GM19025 (cell line): ENCODE measurements around the gene ZFAND2B.

ENCODE experiments used
- ATAC-seq: cut with Tn5 transposase; IDR thresholded peaks from one replicate; pipeline ENCODE4 v1.9.1; 2021; ENCODE audit warnings: mild to moderate bottlenecking, low read depth, moderate library complexity; ENCODE audit not compliant: unreplicated experiment

The ZFAND2B gene, protein sequence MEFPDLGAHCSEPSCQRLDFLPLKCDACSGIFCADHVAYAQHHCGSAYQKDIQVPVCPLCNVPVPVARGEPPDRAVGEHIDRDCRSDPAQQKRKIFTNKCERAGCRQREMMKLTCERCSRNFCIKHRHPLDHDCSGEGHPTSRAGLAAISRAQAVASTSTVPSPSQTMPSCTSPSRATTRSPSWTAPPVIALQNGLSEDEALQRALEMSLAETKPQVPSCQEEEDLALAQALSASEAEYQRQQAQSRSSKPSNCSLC

DNA sequence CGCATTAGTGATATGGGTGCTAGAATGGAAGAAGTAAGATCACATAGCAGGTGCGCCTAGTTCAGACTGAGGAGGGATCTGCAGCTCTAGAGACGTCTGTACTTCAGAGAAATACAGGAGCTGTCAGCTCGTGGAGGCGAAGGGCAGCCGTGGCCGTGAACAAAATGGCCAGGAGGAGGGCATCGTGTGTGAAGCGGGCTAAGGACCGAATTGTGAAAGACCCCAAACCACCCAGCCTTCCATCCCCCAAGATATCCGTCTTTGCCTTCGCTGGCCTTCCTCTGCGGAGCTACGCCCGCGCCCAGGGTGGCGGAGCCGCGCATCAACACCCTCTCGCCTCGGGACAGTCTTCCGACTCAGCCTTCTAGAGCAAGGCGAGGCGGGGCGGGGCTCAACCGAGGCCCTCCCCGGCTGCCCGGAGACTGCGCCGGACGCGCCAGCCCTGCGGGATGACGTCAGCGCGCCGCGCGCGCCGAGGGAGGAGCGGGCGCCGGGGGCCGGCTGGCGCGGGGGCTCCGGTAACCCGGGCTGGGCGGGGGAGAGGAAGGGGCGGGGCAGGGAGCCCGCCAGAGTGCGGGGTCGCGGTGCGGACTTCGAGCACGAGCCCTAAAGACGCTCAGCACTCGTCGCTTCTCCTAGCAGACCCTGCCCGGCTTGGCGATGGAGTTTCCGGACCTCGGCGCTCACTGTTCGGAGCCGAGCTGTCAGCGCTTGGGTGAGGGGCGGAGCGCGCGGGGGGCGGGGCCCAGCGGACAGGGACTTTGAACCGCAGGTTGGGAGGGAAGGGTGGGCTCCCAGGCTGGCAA is at the start of gene ZFAND2B:
Gene ZFAND2B, plus strand, starts transcription at position 455 of the 806 bp plus-strand sequence. Its CDS starts 206 bp downstream, at position 661.
- peak; percentile 94 for ATAC-seq

DNA sequence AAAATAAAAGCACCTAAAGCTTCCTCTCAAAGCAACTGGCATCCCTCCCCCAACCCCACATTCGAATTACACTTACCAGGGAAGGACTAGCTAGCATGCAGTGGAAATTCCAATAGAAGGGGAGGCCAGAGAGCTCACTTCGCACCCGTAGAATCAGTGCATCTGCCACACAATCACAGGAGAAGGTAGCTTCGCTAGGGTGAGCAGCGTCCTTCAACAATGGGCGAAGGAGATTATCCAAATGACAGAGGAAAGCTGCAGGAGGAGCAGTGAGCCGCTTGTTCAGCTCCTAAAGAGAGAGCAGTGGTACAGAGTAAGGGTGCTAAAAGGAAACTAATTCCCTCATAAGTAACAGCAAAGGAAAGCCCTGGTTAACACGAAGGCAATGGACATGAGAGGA is 49.2 kb upstream of the ZFAND2B start:
- ATAC-seq: no peak

DNA sequence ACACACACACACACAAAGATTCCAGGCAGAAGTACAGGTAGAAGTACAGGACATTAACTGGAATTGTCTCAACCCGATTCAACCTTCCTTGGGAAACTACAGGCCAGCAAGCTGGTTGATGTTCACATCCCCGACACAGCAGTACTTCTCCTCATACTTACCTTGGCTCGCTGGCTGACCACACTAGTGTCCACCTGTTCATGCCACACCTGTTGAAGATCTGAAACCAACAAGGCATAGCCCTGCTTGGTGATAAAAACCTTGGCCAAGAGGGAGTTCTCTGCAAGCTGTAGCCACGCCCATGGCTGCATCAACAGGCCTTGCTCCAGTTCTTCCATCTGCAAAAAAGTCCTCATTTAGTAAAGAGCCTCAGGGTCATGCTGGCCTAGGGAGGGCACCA is 48.6 kb upstream of the ZFAND2B start:
- no peak for ATAC-seq

DNA sequence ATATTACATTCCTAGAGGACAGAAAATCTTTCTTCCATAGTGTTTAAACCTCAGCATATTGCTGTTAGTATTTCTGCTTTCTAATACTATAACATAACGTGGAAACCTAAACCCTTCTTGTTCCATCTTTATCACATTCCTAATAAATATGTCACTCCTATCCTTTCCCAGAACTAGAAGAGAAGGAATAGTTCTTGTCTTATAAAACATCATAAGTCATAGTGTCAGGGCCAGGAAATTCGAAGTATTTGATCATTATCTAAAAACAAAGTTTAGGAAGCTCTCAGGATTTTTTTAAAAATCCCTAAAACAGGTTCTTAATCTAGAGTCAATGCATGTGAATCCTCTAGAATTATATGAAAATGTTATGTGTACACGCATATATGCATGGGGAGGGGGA is 48.0 kb upstream of the ZFAND2B start:
- no peak for ATAC-seq

DNA sequence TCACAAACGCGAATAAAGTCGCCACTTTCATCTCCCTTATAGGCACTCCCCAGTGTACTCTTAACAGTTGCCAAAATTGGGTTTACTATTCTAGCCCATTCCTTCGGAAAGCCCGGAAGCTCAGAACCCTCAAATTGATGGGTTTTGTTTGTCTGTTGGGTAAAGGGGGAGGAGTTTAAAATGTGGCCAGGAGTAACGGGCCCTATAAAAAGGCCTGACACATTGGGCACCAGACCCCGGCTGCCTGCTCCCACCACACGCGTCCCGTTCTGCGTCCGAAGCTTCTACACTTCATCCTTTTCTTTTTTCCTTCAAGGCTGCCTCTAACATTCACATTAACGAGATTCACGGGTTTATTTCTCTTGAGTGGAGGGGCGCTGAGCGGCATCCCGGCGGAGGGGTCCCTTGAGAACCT is 46.8 kb upstream of the ZFAND2B start:
- ATAC-seq: no peak

DNA sequence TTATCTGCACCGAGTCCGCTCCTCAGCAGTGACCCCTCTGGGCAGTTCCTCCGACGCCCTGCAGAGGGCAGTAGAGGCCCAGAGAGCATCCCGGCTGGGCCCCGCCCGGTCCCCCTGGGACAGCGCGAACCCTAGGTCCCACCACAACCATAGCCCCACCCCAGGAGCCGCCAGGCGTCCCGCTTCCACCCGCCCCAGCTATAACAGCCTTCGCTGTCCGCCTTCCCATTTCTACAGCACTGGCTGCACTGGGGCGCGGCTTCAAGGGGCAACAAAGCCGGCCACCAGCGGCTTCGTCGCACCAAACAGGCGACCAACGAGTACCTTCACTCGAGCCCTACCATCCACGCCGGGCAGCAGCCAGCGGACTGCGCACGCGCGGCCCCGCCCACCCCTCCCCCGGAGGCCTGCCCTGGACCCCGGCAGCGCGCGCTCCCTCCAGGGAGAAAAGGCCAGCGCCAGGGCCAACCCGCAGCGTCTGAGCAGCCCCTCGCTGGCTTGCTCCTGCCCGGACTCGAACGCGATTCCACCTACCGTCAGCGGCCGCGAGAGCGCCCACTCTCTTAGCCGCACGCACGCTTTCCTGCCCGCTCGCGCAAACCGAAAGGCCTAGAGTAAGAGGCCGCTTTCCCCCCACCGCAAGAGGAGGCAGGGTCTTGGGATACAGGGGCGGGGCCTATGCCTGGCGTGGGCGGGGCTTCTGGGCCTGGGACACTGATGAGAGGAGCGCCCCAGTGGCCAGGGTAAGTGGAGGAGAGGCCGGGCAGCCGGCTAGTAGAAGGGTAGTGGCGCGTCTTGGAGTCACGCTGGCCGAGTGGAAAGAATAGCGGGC is 46.2 kb upstream of the ZFAND2B start, which contains the start of gene NHEJ1:
Gene NHEJ1, minus strand, starts transcription at position 630 of the 832 bp plus-strand sequence. CDS start 2,453 bp downstream, outside the sequence.
- peak; percentile 86 for ATAC-seq

DNA sequence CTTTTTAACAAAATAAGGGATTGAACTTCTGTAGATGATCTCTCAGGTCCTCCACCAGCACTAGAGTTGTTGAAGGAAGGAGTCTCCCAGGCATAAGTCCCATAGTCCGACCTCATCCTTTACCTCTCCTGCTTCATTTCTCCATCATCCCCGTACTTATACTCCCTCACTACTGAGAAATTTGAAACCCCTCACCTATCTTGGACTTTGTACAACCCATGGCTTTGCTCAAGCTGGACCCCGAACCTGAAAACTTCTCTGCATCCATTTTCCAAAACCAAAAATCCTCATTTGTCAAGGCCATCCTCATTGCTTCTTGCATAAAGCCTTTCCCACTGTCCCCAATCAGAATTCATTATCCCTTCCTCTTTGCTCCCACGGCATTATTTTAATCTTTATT is 45.5 kb upstream of the ZFAND2B start:
- no peak for ATAC-seq

DNA sequence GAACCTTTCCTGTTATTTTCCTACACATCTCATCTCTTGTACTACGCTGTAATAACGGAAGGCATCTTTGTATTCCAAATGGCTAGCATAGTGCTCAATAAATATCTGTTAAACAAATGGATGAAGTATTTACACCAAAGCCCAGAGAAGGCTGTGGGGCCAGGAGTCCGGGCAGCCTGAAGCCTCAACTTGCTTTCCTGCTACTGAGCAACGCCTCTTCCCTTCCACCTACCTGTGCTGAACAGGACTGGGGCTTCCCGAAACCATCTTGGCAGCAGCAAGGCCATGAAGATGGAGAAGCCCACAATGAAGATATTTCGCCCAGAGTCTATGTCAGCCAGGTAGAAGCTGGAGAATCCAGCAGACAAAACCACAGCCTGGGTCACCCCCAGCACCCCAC is 43.4 kb upstream of the ZFAND2B start:
- ATAC-seq: no peak

DNA sequence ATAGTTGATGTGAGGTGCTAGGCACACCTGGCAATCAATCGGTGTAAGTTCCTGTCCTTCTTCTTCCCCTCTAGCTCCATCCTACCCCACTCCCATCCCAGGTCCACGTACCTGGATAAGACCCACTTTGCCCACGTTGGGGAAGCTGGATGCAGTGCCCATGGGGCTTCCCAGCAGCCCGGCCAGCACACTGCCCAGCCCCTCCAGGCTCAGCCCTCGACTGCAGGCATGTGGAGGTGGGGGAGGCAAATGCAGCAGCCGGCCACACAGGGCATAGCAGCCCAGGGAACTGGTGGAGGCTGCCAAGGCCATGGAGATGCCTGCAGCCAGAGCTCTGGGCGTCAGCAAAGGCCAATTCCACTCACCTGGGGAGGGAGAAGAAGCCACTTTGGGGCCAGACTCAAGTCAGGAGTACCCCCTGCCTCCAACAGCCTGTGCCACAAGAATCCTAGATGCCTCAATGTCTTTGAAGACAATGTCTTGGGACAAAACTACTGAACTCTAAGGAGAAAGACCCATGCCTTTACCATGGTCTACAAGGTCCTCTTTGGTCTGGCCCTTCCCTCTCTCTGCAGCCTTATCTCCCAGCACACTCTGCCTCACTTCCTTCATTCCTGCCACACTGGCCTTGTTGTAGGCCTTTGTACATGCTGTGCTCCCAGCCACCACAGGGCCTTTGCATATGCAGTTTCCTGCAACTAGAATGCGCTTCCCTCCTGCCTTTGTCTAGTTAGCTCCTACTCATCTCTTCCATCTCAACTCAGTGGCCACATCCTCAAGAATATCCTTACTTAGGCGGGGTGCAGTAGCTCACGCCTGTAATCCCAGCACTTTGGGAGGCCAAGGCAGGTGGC is 41.3 kb upstream of the ZFAND2B start:
- no peak for ATAC-seq

DNA sequence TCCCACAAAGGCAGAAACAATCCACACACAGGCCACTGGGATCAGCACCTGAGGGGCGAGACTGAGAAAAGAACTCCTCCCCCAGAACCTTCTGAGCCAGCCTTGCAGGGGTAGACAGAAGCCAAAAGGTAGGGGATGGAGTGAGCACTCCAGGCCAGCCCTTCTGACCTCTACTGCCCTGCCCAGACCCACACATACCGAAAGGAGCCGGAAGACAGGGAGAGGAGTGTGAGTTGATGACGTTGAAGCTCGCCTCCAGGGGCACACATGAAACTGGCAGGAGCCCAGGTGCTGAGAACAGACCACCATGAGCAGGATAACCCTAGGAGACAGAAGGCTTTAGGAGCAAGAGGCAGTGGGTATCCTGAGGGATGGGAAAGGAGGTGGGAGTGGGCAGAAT is 38.6 kb upstream of the ZFAND2B start:
- no peak for ATAC-seq

DNA sequence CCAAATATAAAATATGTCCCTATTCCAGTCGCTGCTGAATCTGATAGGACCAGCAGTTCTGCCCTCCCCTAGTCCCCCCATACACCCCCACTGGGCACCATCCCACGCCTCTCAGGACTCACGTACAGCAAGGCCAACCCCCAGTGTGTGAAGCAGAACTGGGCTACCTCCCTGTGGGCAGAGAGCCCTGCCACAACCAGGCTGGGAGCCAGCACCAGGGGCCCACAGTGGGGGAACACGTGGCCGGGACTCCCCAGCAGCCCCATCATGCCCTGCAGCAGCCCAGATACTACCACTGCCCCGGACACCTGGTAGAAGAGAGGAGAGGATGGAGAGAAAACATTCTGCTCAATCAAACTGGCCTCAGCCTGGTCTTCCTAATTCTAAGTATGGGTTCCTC is 38.1 kb upstream of the ZFAND2B start:
- ATAC-seq: no peak

DNA sequence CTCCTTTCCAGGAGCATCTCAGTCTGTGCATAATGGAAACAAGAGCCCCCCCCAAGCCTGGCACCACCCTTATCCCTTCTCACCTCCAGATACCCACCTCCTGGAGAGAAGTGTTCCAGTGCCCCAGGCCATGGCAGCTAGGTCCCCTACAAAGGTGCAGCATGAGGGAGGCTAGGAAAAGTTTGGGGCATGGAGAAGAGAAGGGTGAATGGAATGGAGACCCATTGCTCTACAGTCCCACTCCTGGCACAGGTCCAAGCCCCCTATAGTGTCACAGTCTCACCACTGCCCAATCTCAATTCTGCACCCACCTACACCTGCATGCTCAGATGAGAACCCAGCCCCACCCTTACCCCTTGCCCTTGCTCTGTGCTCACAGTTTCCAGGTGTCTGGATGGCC is 37.6 kb upstream of the ZFAND2B start:
- no peak for ATAC-seq

DNA sequence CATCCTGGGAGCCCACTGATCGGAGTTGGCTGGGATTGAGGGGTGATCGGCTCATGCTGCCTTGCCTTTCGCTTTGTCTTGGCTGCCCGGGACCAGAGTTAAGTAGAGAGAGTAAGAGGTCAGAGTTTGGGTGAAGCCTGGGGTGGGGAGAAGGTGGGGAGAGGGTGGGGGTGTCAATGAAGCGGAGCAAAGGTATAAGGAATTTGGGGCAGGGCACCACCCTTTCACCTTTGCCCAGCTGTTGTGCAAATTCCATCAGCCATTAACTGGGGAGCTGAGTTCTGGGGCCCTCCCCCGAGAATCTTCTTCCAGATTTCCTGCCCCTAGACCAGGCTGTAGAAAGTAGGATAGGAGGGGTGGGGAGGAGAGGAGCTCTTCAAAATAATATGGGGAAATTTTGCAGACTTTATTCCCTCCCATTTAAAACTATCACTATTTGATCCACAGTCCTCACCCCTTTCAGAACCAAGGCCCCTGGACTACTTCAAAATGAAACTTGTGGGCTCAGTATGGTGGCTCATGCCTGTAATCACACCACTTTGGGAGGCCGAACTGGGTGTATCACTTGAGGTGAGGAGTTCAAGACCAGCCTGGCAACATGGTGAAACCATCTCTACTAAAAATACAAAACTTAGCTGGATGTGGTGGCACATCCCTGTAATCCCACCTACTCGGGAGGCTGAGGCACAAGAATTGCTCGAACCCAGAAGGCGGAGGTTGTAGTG is 36.5 kb upstream of the ZFAND2B start, which contains the start of gene SLC23A3:
Gene SLC23A3, minus strand, starts transcription at position 100 of the 725 bp plus-strand sequence. Its CDS starts 45 bp downstream, at position 55.
- no peak for ATAC-seq

DNA sequence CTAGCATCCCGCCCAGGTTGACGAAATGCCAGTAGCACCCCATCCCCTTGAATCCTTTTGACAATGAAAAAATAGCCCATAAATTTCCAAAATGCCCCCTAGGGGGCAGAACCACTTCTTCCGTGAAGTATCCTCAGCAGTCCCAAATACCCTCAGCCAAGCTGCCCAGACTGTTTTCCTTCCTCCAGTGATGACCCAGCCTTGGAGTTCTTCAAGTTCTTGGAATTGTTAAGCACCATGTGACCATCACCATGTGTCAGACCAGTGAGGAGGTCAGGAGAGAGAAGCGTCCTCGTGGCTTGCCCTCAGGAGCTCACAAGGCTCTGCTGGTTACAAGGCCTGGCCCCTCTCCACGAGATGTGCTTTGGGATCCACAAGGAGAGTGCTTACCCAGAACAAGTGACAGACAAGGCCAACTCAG is 35.3 kb upstream of the ZFAND2B start:
- ATAC-seq: no peak

DNA sequence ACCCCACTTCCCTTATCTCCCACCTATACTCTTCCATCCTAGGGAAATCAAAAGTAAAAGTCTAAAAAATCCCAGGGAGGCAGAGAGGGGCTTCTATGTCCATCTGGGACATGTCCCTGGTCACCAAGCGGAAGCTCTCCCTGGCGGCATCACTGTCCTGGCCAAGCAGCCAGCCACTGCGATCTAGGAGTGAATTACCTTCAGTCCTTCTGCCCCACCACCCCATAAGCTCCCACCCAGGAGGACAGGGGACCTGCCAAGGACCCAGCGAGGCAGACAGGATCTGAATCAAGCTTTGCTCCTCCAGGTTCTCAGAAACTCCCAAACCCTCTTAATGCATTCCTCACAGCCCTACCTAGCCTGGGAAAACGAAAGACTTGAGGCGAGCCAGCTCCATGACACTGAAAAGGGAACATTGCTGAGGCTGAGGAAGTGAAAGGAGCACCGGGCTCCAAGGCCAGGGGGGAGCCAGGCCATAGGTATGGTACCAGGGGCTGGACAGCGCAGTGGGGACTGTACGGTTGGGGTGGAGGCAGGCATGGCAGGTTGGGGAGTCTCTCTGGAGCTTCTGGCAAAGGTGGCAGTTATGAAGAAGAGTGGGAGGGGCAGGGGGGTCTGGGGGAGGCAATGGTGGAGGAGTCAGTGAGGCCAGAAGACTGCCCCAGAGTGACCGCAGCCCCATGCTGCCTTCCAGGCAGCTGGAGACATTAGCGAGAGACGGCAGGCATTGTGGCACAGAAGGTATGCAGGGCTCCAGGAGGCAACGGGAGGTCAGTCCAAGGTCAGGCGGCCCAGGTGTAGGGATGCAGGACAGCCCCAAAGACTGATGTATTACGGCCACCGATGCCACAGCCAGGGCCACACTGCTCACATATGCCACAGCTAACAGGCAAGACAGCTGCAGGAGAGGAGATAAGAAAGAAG is 34.1 kb upstream of the ZFAND2B start:
- no peak for ATAC-seq

DNA sequence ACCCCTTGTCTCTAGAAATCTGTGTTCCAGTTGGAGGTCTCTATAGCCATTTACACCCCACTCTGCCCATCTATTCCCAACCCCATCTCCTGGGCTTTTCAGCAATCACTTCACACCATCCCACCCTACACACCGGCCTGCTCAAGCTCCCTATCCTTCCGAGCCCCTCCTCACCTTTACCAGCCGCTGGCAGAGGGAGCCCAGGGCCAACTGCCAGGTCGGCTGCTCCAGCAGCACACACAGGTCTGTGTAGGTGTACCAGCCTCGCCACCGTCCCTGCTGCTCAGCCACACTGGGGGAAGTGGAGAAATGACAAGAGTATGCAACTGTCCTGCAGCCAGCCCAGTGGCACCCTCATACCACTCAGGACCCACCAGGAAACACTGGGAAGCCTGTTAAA is 33.4 kb upstream of the ZFAND2B start:
- ATAC-seq: no peak

DNA sequence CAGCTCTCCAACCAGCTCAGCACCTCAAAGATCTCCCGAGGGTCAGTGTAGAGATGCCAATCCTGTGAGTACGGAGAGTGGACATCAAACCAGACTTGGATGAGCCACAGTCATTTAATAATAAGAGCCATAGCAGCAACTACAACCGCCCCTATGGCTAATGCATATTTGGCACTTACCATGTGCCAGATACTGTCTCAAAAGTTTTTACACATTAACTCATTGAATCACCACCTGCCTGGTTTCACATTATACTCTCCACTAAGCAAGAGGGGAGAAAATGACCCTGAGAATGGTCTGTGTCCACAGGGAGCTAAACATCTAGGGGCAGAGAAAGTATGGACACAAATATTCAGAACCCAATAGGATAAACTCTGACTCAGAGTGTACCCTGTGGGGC is 32.4 kb upstream of the ZFAND2B start:
- ATAC-seq: no peak

DNA sequence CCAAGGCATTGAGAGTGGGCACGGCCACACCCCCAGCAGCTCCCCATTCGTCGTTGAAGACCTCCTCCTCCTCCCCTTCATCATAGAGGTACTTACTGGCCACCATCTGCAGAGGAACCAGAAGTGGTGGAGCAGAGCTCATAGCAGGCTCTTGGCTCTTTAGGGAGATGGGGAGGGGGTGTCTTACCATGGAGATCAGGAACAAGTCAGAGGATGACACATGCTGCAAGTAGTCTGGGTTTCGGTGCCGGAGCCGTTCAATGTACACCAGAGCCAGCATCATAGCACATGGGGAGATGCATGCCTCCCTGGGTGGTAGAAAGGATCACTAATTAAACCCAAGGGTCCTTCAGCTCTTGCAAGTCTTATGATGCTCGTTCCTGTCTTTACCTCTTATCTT is 31.8 kb upstream of the ZFAND2B start:
- no peak for ATAC-seq
